OCI-M2 (cell line): Measurements from ENCODE around the gene TCEAL3.
"Not testable (repeated sequence)": the region's sequence is repeated elsewhere in the genome, so short reads cannot be mapped to it uniquely, and the experiment has no call there.

ENCODE experiments used
- DNase-seq: peaks from one replicate; lab custom pipeline; 2025; ENCODE audit not compliant: unreplicated experiment; lab: John Stamatoyannopoulos, UW

TCEAL3 gene

GRCh38 chrX:103659460-103659859, 51.7 kb downstream of the TCEAL3 start:
- not testable (repeated sequence) for DNase-seq
